Panc1 (cell line): Measurements from ENCODE around the gene LTN1.

Experiments used
- POLR2AphosphoS5 ChIP-seq: IDR thresholded peaks from 2 replicates; pipeline ENCODE4 v1.6.1; 2012; ENCODE audit warnings: mild to moderate bottlenecking, low read depth, low read length, moderate library complexity
- TCF7L2 ChIP-seq: IDR thresholded peaks from 2 replicates; pipeline ENCODE4 v1.6.1; 2011; ENCODE audit warnings: mild to moderate bottlenecking, low read depth, low read length, inconsistent platforms
- TF ChIP-seq, protein P1 (sequence below): fragments of 450-650 bp; IDR thresholded peaks from 2 replicates; pipeline ENCODE4 v1.5.1; 2017; ENCODE audit warnings: mild to moderate bottlenecking
- TF ChIP-seq, protein P2 (sequence below), 2 experiments: IDR thresholded peaks; 2 replicates each; pipeline ENCODE4 v1.6.1; 2011 to 2012; ENCODE audit warnings: low read depth in 2 of 2, control low read depth in 1 of 2, low read length in 1 of 2, mild to moderate bottlenecking in 1 of 2, moderate library complexity in 1 of 2; ENCODE audit not compliant: insufficient read depth in 1 of 2

DNA sequence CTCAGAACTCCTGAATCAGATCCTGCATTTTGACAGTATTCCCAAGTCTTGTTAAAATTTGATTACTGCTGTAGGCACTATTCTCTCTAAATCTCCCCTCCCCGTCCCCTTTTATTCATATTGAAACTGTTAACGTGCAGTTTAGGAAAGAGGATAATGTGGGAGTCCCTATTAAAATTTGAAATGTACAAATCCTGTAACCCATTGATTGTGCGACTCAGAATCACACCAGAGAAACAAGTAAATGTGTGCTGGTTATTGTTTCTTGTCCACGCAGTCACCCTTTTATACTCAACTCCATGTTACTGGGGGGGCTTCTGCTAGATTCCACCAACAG is 584 bp upstream of the LTN1 start:
- TF ChIP-seq, protein P1, sequence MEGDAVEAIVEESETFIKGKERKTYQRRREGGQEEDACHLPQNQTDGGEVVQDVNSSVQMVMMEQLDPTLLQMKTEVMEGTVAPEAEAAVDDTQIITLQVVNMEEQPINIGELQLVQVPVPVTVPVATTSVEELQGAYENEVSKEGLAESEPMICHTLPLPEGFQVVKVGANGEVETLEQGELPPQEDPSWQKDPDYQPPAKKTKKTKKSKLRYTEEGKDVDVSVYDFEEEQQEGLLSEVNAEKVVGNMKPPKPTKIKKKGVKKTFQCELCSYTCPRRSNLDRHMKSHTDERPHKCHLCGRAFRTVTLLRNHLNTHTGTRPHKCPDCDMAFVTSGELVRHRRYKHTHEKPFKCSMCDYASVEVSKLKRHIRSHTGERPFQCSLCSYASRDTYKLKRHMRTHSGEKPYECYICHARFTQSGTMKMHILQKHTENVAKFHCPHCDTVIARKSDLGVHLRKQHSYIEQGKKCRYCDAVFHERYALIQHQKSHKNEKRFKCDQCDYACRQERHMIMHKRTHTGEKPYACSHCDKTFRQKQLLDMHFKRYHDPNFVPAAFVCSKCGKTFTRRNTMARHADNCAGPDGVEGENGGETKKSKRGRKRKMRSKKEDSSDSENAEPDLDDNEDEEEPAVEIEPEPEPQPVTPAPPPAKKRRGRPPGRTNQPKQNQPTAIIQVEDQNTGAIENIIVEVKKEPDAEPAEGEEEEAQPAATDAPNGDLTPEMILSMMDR = no peak
- TF ChIP-seq POLR2AphosphoS5 = no peak
- TF ChIP-seq, protein P2, sequence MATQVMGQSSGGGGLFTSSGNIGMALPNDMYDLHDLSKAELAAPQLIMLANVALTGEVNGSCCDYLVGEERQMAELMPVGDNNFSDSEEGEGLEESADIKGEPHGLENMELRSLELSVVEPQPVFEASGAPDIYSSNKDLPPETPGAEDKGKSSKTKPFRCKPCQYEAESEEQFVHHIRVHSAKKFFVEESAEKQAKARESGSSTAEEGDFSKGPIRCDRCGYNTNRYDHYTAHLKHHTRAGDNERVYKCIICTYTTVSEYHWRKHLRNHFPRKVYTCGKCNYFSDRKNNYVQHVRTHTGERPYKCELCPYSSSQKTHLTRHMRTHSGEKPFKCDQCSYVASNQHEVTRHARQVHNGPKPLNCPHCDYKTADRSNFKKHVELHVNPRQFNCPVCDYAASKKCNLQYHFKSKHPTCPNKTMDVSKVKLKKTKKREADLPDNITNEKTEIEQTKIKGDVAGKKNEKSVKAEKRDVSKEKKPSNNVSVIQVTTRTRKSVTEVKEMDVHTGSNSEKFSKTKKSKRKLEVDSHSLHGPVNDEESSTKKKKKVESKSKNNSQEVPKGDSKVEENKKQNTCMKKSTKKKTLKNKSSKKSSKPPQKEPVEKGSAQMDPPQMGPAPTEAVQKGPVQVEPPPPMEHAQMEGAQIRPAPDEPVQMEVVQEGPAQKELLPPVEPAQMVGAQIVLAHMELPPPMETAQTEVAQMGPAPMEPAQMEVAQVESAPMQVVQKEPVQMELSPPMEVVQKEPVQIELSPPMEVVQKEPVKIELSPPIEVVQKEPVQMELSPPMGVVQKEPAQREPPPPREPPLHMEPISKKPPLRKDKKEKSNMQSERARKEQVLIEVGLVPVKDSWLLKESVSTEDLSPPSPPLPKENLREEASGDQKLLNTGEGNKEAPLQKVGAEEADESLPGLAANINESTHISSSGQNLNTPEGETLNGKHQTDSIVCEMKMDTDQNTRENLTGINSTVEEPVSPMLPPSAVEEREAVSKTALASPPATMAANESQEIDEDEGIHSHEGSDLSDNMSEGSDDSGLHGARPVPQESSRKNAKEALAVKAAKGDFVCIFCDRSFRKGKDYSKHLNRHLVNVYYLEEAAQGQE (IDR thresholded peaks at IDR 0.05; ENCODE audit: insufficient read depth in 1 of 2, low read depth in 2 of 2, low read length in 1 of 2) = no peak
- no peak for TF ChIP-seq TCF7L2
